Head of caudate nucleus (tissue), 42 donors: ENCODE data around the gene FAAP20.
A peak's percentile ranks its signal among the peaks of the same experiment; 100 is the strongest.

Experiments
- DNase-seq, 42 donors: peaks; one replicate each; pipeline versions ENCODE4 v3.0.0 to v3.0.0-alpha.2; 2020 to 2021; ENCODE audit warnings: mixed read lengths in 7 of 42
- intact Hi-C: fragments of 100-400 bp; cut with DNase I; formaldehyde crosslinking; loops from one replicate; pipeline ENCODE4 v1.15.0; 2022

FAAP20 gene

DNA sequence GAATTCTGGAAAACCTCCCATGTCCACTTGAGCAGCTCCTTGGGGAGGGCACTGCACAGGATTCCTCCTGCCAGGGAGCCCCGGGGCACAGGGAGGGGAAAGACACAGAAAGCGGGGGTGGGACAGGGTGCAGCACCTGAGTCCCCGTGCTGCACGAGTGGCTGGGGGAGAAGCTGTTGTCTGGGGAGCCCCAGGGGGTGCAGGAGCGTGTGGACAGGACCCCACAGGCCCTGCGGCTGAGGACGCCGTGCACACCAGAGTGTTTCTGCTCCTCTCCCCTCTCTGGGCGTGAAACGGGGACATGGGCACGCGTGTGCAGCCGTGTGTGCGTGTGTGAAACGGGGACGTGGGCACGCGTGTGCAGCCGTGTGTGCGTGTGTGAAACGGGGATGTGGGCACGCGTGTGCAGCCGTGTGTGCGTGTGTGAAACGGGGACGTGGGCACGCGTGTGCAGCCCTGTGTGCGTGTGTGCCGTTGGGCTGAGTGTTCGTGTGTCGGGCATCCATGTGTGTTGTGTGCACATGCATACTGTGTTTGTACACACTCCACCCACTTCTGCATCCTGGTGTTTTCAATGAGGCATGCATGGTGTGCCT, 21.9 kb downstream of the FAAP20 start:
- intact Hi-C loops = loop anchor here (5.0 kb wide), 1 partner anchor 40 kb away; no protein-coding TSS in a partner anchor
- no peak for DNase-seq

DNA sequence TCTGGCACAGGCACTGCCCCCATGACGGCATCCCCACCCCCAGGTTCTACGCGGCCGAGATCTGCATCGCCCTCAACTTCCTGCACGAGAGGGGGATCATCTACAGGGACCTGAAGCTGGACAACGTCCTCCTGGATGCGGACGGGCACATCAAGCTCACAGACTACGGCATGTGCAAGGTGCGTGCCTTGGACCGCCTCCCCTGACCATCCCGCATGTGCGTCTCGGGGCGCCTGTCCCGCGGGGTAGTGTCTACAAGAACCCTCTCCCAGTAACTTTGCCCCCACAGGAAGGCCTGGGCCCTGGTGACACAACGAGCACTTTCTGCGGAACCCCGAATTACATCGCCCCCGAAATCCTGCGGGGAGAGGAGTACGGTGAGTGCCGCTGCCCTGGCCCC, 22.6 kb downstream of the FAAP20 start:
- DNase-seq = no peak
- intact Hi-C loops = loop anchor here (5.0 kb wide), 1 partner anchor 40 kb away; no protein-coding TSS in a partner anchor

DNA sequence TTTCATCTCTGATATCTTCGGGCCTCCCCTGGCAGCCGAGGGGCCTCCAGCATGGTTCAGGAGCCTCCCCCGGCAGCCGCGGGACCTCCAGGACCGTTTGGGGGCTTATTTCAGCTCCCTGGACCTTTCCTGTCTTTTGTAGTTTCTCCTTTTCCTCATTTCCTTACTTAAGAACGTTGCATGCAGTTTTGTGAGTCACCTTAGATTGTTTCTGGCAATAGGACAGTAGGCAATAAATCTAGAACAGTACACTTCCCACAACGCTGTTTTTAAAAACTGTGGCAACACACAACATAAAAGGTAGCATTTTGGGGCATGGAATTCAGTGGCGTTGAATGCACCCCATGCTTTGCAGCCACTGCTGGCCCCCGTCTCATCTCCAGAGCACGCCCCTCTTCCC, 24.4 kb downstream of the FAAP20 start:
- intact Hi-C loops = loop anchor here (5.0 kb wide), 1 partner anchor 38 kb away; no protein-coding TSS in a partner anchor
- DNase-seq = no peak

DNA sequence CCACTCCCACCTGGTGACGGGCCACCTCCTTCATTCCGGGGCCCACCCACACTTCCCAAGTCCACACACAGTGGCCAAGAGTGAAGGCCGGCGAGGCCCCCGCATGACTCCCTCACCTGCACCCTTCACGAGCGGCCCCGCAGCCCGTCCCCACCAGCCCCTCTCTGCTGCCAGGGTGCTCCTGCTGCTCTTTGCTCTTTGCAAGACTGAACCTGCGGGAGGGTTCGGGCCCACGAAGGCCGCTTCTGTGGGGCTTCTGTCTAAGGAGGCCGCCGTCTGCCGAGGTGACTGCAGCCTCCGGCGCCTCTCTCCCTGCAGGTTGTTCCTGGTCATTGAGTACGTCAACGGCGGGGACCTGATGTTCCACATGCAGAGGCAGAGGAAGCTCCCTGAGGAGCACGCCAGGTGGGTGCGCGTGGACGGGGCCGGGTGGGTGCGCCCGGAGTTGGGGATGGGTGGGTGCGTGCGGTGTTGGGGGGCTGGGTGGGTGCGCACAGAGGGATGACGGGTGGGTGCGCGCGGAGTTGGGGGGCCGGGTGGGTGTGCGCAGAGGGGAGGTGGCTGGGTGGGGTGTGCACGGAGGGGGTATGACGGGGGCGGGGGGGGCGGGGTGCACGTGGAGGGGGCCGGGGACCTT, 25.3 kb downstream of the FAAP20 start:
- intact Hi-C loops = no loop called here
- DNase-seq = no peak

DNA sequence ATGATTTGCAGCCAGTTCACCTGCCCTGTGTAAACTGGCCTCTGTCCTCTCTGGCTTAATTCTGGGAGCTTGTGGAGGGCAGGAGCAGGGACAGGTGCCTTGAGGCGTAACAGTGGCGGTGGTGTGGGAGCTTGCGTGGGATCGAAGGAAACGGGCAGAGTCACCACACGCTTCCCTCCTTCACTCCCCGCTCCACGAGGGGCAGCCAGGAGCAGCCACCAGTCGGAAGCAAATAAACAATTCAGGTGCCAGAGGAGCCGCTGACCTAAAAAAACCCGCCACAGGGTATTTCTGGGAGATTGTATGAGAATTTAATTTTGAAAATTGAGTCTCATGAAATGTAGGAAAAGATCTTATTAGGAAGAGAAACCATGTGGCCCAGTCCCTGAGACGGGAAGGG, 26.0 kb downstream of the FAAP20 start:
- intact Hi-C loops = no loop called here
- DNase-seq = no peak

DNA sequence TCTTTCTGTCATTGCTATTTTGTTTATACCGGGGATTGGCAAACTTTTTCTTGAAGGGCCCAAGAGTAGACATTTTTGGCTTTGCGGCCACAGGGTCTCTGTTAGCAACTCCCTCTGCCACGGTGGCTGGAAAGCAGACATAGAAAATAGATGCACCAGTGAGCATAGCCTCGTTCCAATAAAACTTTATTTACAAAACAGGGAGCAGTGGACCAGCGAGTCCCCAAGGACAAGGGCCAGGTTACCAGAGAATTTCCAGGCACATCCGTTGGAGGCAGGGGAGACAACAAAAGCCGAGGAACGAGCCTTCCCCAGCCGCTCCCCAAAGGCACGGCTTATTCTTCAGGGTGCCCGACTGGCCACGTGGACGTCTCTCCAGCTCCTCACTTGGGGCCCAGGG, 26.5 kb downstream of the FAAP20 start:
- intact Hi-C loops = no loop called here

DNA sequence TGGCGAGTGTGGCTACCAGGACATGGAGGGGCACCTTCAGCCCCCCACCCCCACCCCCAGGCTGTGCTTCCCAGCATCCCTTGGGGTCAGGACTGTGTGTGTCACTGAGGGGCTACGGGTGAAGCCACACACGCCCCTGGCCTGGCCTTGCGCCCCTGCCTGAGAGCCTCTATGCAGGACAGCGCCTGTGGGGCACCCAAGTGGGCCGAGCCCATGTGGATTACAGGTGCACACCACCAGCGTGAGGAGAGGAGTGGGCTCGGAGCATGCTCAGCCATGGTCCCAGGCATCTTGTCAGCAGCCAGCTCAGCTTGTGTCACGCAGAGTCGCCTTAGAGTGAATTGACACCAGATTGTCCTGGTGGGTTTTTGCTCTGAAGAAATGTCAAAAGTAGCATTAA, 27.9 kb downstream of the FAAP20 start:
- intact Hi-C loops = no loop called here
- DNase-seq = no peak

More for the DNA sequence above, 26.5 kb downstream of the FAAP20 start:
- DNase-seq = no peak

DNA sequence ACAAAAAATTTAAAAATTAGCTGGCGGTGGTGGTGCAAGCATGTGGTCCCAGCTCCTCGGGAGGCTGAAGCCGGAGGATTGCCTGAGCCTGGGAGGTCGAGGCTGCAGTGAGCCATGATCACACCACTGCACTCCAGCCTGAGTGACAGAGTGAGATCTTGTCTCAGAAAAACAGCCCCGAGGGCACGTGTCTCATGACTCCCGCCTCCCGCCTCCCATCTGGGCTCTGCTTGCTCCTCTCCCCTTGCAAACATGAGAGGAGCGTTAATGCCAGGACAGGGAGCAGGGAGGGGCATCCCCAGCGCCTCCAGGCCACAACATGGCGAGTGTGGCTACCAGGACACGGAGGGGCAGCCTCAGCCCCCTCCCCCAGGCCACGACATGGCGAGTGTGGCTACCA, 28.3 kb downstream of the FAAP20 start:
- peak in 1 of 42 donors; percentile 34 for DNase-seq
- intact Hi-C loops = no loop called here

DNA sequence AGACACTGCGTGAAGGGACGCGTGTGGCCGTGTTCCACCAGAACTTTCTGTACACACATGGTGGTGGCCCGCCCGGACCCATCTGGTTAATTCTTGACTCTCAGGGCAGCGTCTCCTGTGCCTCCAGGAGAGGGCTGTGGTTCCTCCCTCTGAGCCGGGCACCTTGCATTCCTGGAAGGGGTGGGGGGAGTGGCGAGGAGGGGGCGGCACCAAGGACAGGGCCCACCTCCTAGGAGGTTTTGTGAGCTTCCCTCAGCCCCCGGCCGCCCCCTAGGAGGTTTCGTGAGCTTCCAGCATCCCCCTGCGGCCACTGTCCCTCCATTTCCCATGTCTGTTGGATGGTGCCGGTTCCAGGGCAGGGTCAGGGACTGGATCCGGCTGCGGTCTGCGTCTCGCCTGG, 28.9 kb downstream of the FAAP20 start:
- DNase-seq = no peak
- intact Hi-C loops = no loop called here

DNA sequence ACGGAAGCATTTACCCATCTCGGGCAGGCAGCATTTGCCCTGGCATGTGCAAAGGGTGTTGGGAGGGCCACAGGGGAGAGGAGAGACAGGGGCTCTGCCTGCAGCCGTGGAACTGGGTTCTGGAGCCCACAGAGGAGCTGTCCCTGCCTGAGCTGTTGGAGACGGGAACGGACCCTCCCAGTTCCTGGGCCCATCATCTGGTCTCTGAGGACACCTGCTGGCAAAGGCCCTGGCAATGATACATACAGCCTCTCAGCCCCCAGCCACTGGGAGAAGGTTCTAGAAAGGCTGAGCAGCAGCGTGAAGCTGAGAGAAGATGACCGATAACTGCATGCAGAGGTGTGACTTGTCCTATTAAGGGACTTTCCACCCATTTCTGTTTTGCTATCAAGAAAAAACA, 31.4 kb downstream of the FAAP20 start:
- no peak for DNase-seq
- intact Hi-C loops = no loop called here

DNA sequence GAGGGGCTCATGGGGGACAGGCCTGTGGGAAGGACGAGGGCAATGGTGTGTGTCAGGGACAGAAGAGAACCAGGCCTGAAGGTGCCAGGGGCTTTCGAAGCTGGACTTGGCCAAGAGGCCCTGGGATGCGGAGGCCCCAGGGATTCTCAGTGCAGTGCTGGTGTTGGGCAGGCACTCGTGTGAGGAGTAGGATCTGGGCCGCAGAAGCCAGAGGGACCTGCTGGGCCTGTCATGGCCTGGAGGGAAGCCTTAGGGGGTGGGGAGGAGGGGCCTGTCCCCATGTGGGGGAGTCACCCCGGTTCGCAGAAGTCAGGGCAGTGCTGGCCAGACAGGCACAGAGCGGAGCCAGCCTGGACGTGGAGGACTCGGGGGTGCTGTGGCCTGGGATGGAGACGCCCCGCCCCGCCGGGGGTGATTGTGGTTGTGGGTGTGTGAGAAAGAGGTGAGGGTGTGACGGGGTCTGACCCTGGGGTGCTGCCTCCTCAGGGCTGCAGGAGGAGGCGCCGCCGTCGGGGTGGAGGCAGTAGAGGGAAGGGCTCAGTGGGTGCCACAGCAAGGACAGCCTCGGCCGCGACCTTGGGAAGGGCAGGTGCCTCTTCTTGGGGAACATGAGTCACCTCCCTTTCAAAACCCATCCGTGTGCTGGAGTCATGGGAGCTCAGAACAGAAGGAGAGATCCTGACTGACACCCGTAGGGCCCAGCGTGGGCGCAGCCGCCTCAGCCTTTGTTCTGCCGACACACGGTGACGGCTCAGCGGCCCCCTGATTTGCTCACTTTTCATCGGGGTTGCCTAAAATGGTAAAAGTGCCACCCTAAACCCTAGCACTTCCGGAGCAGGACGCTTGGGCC, 33.9 kb downstream of the FAAP20 start:
- intact Hi-C loops = no loop called here
- DNase-seq = peak; percentile 57 to 94 (median 82)

DNA sequence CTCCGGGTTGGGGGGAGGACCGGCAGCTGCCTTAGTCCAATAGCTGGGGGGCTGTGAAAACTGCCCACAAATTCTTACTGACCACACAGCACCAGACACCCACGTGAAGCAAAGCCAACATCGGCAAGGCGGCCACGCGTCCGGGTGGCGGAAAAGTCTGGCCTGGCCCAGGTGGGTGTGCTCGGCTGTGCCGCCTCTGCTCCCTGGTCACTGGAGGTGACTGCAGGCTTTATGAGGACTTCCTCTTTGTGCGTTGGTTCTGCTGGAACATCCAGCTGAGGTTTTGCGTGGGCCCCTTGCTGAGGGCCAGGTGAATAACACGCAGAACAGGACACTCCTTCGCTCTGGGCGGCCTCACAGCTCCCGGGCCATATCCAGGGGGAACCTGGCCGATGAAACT, 35.4 kb downstream of the FAAP20 start:
- intact Hi-C loops = no loop called here
- DNase-seq = no peak

DNA sequence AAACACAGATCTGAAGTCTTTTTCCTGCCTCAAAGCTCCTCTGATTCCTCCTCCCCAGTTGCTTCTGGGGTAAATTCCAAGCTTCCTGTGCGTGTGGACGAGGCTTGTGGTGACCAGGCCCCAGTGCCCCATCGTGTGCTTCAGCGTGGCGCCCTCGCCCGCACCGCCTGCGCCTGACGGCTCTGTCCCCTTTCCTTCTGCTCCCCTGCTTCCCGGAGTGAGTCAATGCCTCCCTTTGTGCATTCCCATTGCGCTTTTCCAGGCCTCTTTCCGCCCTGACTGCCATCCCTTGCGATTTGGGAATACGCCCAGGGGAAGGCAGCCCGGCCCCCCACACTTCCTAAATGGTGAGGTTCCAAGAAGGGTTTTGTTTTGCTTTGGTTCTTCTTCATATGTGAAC, 36.3 kb downstream of the FAAP20 start:
- peak in 6 of 42 donors; percentile 35 to 59 (median 44) for DNase-seq

DNA sequence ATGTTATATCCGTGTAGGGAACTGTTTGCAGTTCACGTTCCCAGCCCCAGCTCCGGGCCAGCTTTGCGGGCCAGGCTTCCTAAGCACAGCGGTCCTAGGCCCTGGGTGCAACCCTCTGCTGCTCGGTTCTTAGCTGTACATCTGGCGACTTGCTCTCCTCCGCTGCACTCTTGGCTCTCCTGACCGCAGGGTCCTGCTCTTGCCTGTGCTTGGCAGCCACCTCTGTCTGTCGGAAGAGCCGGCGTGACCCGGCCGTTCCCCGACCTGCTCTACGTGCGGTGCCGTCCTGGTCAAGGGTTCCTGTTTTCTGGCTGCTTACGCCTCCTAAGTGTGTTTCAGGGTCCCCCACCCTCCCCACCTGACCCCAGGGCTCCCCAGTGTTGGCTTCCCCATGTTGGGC, 36.7 kb downstream of the FAAP20 start:
- no peak for DNase-seq

More for the DNA sequence above, 36.3 kb downstream of the FAAP20 start:
- intact Hi-C loops = no loop called here

DNA sequence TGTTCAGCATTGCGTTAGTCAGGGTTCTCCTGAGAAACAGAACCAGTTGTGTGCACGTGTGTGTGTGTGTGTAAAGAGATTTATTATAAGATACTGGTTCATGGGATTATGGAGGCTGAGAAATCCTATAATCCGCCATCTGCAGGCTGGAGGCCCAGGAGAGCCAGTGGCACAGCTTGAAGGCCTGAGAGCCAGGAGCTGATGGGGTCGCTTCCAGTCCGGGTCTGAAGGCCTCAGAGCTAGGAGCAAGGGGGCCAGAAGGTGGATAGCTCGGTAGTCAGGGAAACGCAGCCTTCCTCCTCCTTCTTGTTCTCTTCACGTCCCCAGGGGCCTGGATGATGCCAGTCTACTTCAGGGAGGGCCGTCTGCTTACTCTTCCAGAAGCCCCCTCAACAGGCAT, 37.7 kb downstream of the FAAP20 start:
- DNase-seq = no peak

More for the DNA sequence above, 36.7 kb downstream of the FAAP20 start:
- intact Hi-C loops = no loop called here

DNA sequence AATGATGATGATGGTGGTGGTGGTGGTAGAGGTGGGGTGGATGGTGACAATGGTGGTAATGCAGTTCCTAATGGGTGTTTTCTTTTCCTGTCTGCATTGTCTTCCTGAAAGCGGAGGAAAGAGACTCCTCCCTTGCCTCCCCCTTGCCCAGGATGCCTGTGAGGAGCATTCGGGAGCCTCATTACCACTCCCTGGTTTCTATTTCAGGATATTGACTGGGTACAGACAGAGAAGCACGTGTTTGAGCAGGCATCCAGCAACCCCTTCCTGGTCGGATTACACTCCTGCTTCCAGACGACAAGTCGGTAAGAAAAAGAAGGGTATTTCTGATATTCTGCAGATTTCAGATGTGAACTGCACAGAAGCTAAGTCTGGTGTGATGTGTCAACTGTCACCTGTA, 38.8 kb downstream of the FAAP20 start:
- intact Hi-C loops = no loop called here
- DNase-seq = peak in 9 of 42 donors; percentile 39 to 75 (median 58)

More for the DNA sequence above, 37.7 kb downstream of the FAAP20 start:
- intact Hi-C loops = no loop called here

DNA sequence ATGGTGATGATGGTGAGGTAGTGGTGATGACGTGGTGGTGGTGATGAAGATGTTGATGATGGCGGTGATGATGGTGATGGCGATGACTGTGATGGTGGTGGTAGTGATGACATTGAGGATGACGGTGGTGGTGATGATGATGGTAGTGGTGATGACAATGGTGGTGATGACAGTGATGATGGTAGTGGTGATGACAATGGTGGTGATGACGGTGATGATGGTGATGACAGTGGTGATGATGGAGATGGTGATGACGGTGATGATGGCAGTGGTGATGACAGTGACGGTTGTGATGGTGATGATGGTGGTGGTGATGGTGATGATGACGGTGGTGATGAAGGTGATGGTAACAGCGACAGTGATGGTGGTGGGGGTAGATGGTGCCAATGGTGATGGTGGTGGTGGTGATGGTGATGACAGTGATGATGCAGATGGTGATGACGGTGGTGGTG, 39.4 kb downstream of the FAAP20 start:
- intact Hi-C loops = no loop called here
- DNase-seq = no peak

DNA sequence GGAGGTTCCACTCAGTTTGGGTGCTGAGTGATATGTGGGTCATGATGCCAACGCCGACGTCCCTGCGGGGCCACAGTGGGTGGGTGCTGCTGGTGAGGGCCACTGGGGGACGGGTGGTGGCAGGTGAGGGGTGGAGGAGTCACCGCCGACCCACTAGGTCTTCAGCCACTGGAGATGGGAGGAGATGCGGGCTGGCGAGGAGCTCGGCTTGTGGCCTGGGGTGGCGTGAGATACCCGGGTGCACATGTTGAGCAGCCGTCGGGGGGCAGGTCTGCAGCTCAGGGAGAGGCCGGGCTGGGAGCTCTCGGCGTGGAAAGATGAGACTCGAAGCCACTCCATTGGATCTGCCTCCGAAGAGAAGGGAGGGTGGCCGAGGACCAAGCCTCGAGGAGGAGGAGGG, 40.5 kb downstream of the FAAP20 start:
- DNase-seq = no peak
- intact Hi-C loops = no loop called here

DNA sequence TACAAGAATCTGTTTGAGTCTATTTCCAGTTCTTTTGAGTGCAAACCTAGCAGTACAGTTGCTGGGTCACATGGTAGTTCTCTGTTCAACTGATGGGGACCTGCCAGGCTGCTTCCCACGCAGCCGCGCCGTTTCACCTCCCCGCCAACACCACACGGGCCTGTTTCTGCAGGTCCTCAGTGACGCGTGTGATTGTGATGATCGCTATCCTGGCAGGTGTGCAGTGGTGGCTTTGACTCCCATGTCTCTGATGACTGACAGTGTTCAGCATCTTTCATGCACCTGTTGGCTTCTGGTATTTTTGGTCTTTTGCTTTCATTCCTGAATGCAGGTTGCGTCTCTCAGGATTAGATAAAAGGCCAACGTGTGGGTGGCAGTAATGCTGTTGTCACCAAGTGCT, 41.6 kb downstream of the FAAP20 start:
- peak in 41 of 42 donors; percentile 49 to 94 (median 78) for DNase-seq
- intact Hi-C loops = no loop called here

DNA sequence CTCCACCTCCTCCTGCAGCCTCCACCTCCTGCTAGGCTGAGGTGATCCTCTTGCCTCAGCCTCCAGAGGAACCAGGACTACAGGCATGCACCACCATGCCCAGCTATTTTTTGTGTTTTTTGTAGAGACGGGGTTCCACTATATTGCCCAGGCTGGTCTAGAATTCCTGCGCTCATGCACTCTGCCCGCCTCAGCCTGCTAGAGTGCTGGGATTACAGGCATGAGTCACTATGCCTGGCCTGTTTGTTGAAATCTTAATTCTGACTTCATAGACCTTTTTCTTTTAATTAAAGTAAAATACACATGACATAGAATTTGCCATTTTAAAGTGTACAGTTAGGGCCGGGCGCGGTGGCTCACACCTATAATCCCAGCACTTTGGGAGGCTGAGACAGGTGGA, 42.7 kb downstream of the FAAP20 start:
- DNase-seq = no peak
- intact Hi-C loops = no loop called here
